Chondrocyte (in vitro differentiated cells): Measurements from ENCODE around the gene AMIGO2. TPM values are rescaled to one million over a fixed set of nuclear protein-coding genes. Genes with fewer than 3 reads are reported as not detected.
"Not testable (repeated sequence)": the region's sequence is repeated elsewhere in the genome, so short reads cannot be mapped to it uniquely, and the experiment has no call there.

ENCODE experiments used
- DNase-seq: peaks from one replicate; pipeline ENCODE4 v3.0.0; 2021; ENCODE audit warnings: mixed read lengths, low spot score
- H3K27ac Mint-ChIP-seq: one replicate; pipeline ENCODE4 v1.8.0; 2021; ENCODE audit warnings: mild to moderate bottlenecking, moderate library complexity, mixed read lengths; ENCODE audit not compliant: unreplicated experiment
- H3K27me3 Mint-ChIP-seq: 2 replicates; pipeline ENCODE4 v1.8.0; 2021; ENCODE audit warnings: low read depth, mixed read lengths
- H3K36me3 Mint-ChIP-seq: 2 replicates; pipeline ENCODE4 v1.8.0; 2021; ENCODE audit warnings: low read depth, mixed read lengths
- H3K4me1 Mint-ChIP-seq: 2 replicates; pipeline ENCODE4 v1.8.0; 2021; ENCODE audit warnings: low read depth, mild to moderate bottlenecking, mixed read lengths
- H3K4me3 Mint-ChIP-seq: one replicate; pipeline ENCODE4 v1.8.0; 2021; ENCODE audit warnings: mild to moderate bottlenecking, moderate library complexity, mixed read lengths; ENCODE audit not compliant: unreplicated experiment
- H3K9me3 Mint-ChIP-seq: 2 replicates; pipeline ENCODE4 v1.8.0; 2021; ENCODE audit warnings: low read depth, mixed read lengths
- CTCF ChIP-seq: fragments of 200-600 bp; sonication (generic); IDR thresholded peaks from 2 replicates; pipeline ENCODE4 v1.5.0; 2021; ENCODE audit warnings: antibody characterized with exemption, mild to moderate bottlenecking, moderate library complexity
- total RNA-seq: library from RNA; stranded (reverse); gene quantifications from 3 replicates; pipeline ENCODE4 v1.2.1, GENCODE V29; 2021

The AMIGO2 gene
- total RNA-seq, 1 donor from 2014 or later: 153 TPM

DNA sequence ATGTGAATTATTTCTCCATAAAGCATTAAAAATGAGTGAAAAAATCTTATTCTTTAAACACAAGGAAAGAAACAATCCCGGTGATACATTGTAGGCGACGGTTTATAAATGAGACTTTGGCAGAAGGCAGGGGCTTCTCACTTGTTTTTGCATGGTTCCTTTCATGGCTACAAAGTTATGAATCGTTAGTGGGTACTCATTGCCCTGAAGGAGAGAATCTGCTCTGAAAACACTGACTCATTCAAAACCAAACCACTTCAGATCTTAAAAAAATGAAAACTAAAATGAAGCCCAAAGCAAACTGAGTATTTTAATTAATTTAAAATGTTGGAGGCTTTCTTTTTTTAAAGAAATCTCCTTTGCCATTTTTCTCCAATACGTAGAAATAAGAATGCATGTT lies 41.4 kb upstream of the AMIGO2 start:
- no peak for TF ChIP-seq CTCF
- Mint-ChIP-seq H3K27ac (peak overlapping the region; percentile 79), H3K27me3 (no peaks in the 10 kb centered on the region), H3K4me3 (no peak overlapping the region), H3K36me3 (peaks cover 4% of the 10 kb centered on the region), H3K4me1 (peaks cover 16% of the 10 kb centered on the region), H3K9me3 (peaks cover 5% of the 10 kb centered on the region)
- DNase-seq: no peak

- H3K4me3 Mint-ChIP-seq: no peak overlapping the region
Observed at GRCh38 chr12:47120736-47121135, 41.0 kb upstream of the AMIGO2 start.

GRCh38 chr12:47117305-47117704 lies 37.5 kb upstream of the AMIGO2 start:
- not testable (repeated sequence) for H3K27ac Mint-ChIP-seq, H3K27me3 Mint-ChIP-seq, H3K9me3 Mint-ChIP-seq, H3K36me3 Mint-ChIP-seq, H3K4me3 Mint-ChIP-seq, DNase-seq
- peaks cover 17% of the 10 kb centered on the region for H3K4me1 Mint-ChIP-seq

More at GRCh38 chr12:47120736-47121135, 41.0 kb upstream of the AMIGO2 start:
- Mint-ChIP-seq H3K4me1 (peaks cover 16% of the 10 kb centered on the region), H3K27ac (peak overlapping the region; percentile 79), H3K36me3 (peaks cover 4% of the 10 kb centered on the region), H3K9me3 (peaks cover 5% of the 10 kb centered on the region), H3K27me3 (no peaks in the 10 kb centered on the region)
- DNase-seq: no peak
- TF ChIP-seq CTCF: no peak

- Mint-ChIP-seq H3K36me3 (no peaks in the 10 kb centered on the region), H3K9me3 (no peaks in the 10 kb centered on the region), H3K27ac (no peak overlapping the region), H3K27me3 (no peaks in the 10 kb centered on the region), H3K4me3 (no peak overlapping the region), H3K4me1 (peaks cover 6% of the 10 kb centered on the region)
- no peak for TF ChIP-seq CTCF
- no peak for DNase-seq
Observed at GRCh38 chr12:47114481-47114892, 34.7 kb upstream of the AMIGO2 start.

DNA sequence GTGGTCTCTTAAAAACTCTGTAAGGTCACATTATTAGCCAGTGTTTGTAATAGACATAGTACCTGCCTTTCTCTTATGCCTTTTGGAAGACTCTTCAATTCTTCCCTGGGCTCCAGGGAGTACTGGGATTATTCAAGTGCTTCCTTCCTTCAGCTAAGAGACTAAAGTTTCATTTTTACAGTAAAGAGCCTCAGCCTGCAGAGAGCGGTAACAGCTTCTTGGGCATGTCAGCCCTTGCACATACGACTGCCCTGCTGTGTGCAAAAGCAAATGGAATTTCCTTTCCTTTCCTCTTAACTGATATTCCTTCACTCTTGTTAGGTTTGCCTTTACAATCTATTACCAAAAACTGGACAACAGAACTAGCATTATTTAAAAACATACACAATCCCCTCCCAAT lies 32.9 kb upstream of the AMIGO2 start:
- H3K4me3 Mint-ChIP-seq: no peak overlapping the region
- no peaks in the 10 kb centered on the region for H3K9me3 Mint-ChIP-seq
- H3K27me3 Mint-ChIP-seq: no peaks in the 10 kb centered on the region
- no peaks in the 10 kb centered on the region for H3K36me3 Mint-ChIP-seq
- H3K27ac Mint-ChIP-seq: no peak overlapping the region
- no peak for DNase-seq
- no peak for TF ChIP-seq CTCF
- H3K4me1 Mint-ChIP-seq: peaks cover 6% of the 10 kb centered on the region

GRCh38 chr12:47111854-47112253 lies 32.1 kb upstream of the AMIGO2 start:
- H3K9me3 Mint-ChIP-seq: no peaks in the 10 kb centered on the region
- no peak overlapping the region for H3K27ac Mint-ChIP-seq
- no peak overlapping the region for H3K4me3 Mint-ChIP-seq
- no peak for TF ChIP-seq CTCF
- no peaks in the 10 kb centered on the region for H3K27me3 Mint-ChIP-seq
- H3K4me1 Mint-ChIP-seq: peaks cover 6% of the 10 kb centered on the region
- H3K36me3 Mint-ChIP-seq: peaks cover 2% of the 10 kb centered on the region
- DNase-seq: no peak
